ENCODE data around the gene CNTN1. TPM values are rescaled to one million over a fixed set of nuclear protein-coding genes. Genes with fewer than 3 reads are reported as not detected.

CNTN1 gene
- total RNA-seq, 2 donors from 2014 or later = 0.77 to 4.4 TPM

DNA sequence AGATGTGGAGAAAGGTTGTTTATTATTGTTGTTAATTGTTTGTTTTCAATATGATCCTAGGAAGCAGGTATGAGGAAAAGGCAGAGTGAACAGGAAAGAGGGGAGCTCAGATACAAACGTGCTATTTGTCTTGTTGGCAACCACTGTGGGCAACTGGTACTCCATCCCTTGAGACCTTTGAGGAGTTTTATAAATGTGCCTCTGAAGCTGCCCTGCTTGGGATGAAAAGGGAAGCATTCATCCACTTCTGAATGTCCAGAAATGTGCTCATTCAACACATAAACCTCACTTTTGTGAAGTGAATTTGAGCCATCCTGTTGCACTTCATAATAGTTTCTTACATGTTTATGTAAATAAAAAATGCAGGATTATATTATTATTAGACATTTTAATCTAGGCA lies 331.6 kb downstream of the CNTN1 start:
- Histone ChIP-seq H3K27me3 (no peaks in the 10 kb centered on the region), H3K9ac (ENCODE audit: low read depth in 2 of 2, low read length in 2 of 2) (no peak overlapping the region), H3K36me3 (no peaks in the 10 kb centered on the region), H3K27ac (no peak overlapping the region), H3K4me3 (no peak overlapping the region), H3K9me3 (no peaks in the 10 kb centered on the region), H3K4me1 (no peaks in the 10 kb centered on the region)
- intact Hi-C loops (cut with DNase I) = no loop called here
- DNase-seq = no peak
- TF ChIP-seq, protein P1, sequence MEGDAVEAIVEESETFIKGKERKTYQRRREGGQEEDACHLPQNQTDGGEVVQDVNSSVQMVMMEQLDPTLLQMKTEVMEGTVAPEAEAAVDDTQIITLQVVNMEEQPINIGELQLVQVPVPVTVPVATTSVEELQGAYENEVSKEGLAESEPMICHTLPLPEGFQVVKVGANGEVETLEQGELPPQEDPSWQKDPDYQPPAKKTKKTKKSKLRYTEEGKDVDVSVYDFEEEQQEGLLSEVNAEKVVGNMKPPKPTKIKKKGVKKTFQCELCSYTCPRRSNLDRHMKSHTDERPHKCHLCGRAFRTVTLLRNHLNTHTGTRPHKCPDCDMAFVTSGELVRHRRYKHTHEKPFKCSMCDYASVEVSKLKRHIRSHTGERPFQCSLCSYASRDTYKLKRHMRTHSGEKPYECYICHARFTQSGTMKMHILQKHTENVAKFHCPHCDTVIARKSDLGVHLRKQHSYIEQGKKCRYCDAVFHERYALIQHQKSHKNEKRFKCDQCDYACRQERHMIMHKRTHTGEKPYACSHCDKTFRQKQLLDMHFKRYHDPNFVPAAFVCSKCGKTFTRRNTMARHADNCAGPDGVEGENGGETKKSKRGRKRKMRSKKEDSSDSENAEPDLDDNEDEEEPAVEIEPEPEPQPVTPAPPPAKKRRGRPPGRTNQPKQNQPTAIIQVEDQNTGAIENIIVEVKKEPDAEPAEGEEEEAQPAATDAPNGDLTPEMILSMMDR (IDR thresholded peaks at IDR 0.05) = no peak

DNA sequence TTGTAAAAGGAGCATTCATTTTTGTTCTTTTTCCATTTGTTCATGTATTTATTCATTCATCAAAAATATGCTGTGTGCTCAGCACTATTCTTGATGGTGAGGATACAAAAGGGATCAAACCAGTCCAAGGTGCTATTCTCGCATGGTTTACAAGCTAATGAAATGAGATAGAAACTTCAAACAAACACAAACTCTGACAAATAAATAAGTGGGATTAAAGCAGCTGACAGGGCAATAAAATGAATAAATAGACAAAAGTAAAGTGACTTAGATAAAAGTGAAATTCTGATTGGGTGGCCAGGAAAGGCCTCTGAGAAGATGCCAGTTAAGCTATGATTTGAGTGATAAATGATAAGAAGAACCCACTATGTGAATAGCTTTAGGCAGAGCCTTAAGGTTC lies 333.9 kb downstream of the CNTN1 start:
- intact Hi-C loops (cut with DNase I) = no loop called here
- H3K4me1 ChIP-seq = no peaks in the 10 kb centered on the region
- TF ChIP-seq, protein P1 (IDR thresholded peaks at IDR 0.05) = no peak
- H3K27ac ChIP-seq = no peak overlapping the region
- H3K9ac ChIP-seq (ENCODE audit: low read depth in 2 of 2, low read length in 2 of 2) = no peak overlapping the region
- no peaks in the 10 kb centered on the region for H3K9me3 ChIP-seq
- no peaks in the 10 kb centered on the region for H3K36me3 ChIP-seq
- H3K27me3 ChIP-seq = no peaks in the 10 kb centered on the region
- H3K4me3 ChIP-seq = no peak overlapping the region
- no peak for DNase-seq

DNA sequence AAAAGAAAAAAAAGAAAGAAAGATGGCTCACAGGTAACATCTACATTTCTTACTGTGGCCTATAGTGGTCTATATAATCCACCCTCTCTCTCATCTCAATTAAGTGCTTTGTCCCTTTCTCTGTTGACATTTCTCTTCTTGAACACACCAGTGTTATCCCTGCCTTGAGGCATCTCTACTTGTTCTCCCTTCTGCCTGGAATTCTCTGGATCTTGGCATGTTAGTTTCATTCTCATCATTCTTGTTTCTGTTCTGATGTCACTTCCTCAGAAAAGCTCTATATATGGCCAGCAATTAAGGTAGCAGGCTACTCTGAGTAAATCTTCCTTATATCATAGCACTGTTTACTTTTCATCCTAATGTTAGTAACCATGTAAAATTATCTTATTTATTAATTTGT lies 340.1 kb downstream of the CNTN1 start:
- Histone ChIP-seq H3K36me3 (no peaks in the 10 kb centered on the region), H3K27me3 (no peaks in the 10 kb centered on the region), H3K9ac (ENCODE audit: low read depth in 2 of 2, low read length in 2 of 2) (no peak overlapping the region), H3K4me3 (no peak overlapping the region), H3K4me1 (no peaks in the 10 kb centered on the region), H3K27ac (no peak overlapping the region), H3K9me3 (no peaks in the 10 kb centered on the region)
- intact Hi-C loops (cut with DNase I) = no loop called here
- DNase-seq = no peak
- TF ChIP-seq, protein P1 (IDR thresholded peaks at IDR 0.05) = no peak

DNA sequence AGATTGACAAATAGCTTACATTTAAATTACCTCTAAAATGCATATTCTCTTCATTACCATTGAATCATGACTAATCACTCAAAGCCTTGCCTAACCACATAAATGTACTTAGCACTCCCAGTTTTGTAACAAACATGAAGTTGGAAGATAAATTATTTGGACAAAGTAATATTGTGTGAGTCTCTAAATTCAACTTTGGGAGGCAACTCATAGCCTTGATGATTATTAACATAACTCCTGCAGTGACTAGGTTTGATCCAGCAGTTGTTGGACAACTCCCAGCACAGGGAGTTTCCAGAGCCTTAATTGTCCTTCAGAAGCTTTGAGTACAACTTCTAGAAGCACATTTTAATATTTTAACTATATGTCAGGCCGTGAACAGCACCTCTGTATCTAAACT lies 342.4 kb downstream of the CNTN1 start:
- Histone ChIP-seq H3K27ac (no peak overlapping the region), H3K4me3 (no peak overlapping the region), H3K36me3 (no peaks in the 10 kb centered on the region), H3K9me3 (no peaks in the 10 kb centered on the region), H3K27me3 (no peaks in the 10 kb centered on the region), H3K9ac (ENCODE audit: low read depth in 2 of 2, low read length in 2 of 2) (no peak overlapping the region), H3K4me1 (no peaks in the 10 kb centered on the region)
- TF ChIP-seq, protein P1 (IDR thresholded peaks at IDR 0.05) = no peak
- no peak for DNase-seq
- intact Hi-C loops (cut with DNase I) = no loop called here

DNA sequence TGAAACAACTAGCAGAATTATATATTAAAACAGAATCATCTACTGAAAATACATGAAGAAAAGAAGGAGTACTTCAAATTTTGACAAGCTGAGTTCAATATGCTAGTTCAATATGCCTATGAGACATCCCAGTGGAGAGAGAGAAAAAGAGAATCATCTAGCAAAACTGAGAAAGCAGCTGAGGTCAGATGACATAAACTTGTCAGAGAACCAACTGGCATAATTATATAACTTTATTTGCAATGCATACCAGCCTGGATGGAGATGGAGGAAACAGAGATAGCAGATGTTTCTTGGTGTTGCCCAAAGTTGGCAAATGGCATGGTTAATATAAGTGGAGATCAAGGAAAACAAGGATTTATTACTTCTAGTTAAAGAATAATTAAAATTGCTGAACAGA lies 347.2 kb downstream of the CNTN1 start:
- no peaks in the 10 kb centered on the region for H3K4me1 ChIP-seq
- H3K9ac ChIP-seq (ENCODE audit: low read depth in 2 of 2, low read length in 2 of 2) = no peak overlapping the region
- intact Hi-C loops (cut with DNase I) = no loop called here
- H3K4me3 ChIP-seq = no peak overlapping the region
- no peaks in the 10 kb centered on the region for H3K27me3 ChIP-seq
- DNase-seq = no peak
- TF ChIP-seq, protein P1 (IDR thresholded peaks at IDR 0.05) = no peak
- H3K27ac ChIP-seq = no peak overlapping the region
- no peaks in the 10 kb centered on the region for H3K9me3 ChIP-seq
- H3K36me3 ChIP-seq = no peaks in the 10 kb centered on the region

DNA sequence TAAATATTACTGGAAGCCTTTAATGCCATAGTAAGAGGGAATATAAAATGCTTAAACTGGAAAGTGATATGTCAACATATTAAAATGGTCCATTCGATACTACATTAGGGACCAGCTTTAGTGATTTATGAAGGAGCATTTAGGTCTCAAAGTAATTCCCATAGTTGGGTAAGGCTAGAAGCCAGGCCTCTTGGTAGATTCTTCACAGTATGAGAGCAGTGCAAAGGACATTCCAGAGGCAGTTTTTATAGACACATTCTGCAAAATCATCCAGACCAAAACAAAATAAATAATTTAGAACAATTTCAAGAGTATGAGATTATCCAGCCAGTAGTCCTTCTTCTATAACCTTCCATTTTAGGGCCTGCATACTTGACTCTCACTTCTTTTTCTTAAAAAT lies 353.3 kb downstream of the CNTN1 start:
- Histone ChIP-seq H3K9me3 (no peaks in the 10 kb centered on the region), H3K4me3 (no peak overlapping the region), H3K9ac (ENCODE audit: low read depth in 2 of 2, low read length in 2 of 2) (no peak overlapping the region), H3K27ac (no peak overlapping the region), H3K4me1 (no peaks in the 10 kb centered on the region), H3K27me3 (no peaks in the 10 kb centered on the region), H3K36me3 (no peaks in the 10 kb centered on the region)
- TF ChIP-seq, protein P1 (IDR thresholded peaks at IDR 0.05) = no peak
- intact Hi-C loops (cut with DNase I) = no loop called here
- DNase-seq = no peak

Data from colonic mucosa (tissue), 4 donors.